ENCODE results near the gene SYT8.

Gene SYT8

GRCh38 chr11:1845095-1845429 lies 10.3 kb downstream of the SYT8 start:
- TF ChIP-seq CTCF (IDR thresholded peaks at IDR 0.05; ENCODE audit: low read depth, low read length) = no peak
- H3K36me3 ChIP-seq = no peaks in the 10 kb centered on the region
- no peak for DNase-seq
- no peaks in the 10 kb centered on the region for H3K27me3 ChIP-seq
- no peak overlapping the region for H3K4me3 ChIP-seq (ENCODE audit: low read depth, low read length)
- no peaks in the 10 kb centered on the region for H3K9me3 ChIP-seq
- H3K4me1 ChIP-seq = no peaks in the 10 kb centered on the region

- DNase-seq = no peak
- no peaks in the 10 kb centered on the region for H3K4me1 ChIP-seq
- no peak overlapping the region for H3K4me3 ChIP-seq (ENCODE audit: low read depth, low read length)
- H3K9me3 ChIP-seq = no peaks in the 10 kb centered on the region
- H3K27me3 ChIP-seq = no peaks in the 10 kb centered on the region
- H3K36me3 ChIP-seq = no peaks in the 10 kb centered on the region
- TF ChIP-seq CTCF (IDR thresholded peaks at IDR 0.05; ENCODE audit: low read depth, low read length) = no peak
These were observed 11.0 kb downstream of the SYT8 start for GRCh38 chr11:1845561-1846452.

- Histone ChIP-seq H3K4me3 (ENCODE audit: low read depth, low read length) (no peak overlapping the region), H3K36me3 (no peaks in the 10 kb centered on the region), H3K27me3 (no peaks in the 10 kb centered on the region), H3K4me1 (no peaks in the 10 kb centered on the region), H3K9me3 (no peaks in the 10 kb centered on the region)
- no peak for DNase-seq
- TF ChIP-seq CTCF (IDR thresholded peaks at IDR 0.05; ENCODE audit: low read depth, low read length) = no peak
These were observed 11.7 kb downstream of the SYT8 start for GRCh38 chr11:1846453-1846932.

GRCh38 chr11:1847006-1847735 lies 12.4 kb downstream of the SYT8 start:
- Histone ChIP-seq H3K9me3 (no peaks in the 10 kb centered on the region), H3K4me3 (ENCODE audit: low read depth, low read length) (no peak overlapping the region), H3K4me1 (no peaks in the 10 kb centered on the region), H3K27me3 (no peaks in the 10 kb centered on the region), H3K36me3 (no peaks in the 10 kb centered on the region)
- no peak for DNase-seq
- no peak for TF ChIP-seq CTCF (IDR thresholded peaks at IDR 0.05; ENCODE audit: low read depth, low read length)

GRCh38 chr11:1847926-1848639 lies 13.3 kb downstream of the SYT8 start:
- Histone ChIP-seq H3K9me3 (no peaks in the 10 kb centered on the region), H3K4me1 (no peaks in the 10 kb centered on the region), H3K36me3 (no peaks in the 10 kb centered on the region), H3K27me3 (no peaks in the 10 kb centered on the region), H3K4me3 (ENCODE audit: low read depth, low read length) (no peak overlapping the region)
- no peak for TF ChIP-seq CTCF (IDR thresholded peaks at IDR 0.05; ENCODE audit: low read depth, low read length)
- DNase-seq = no peak

Measured in BE2C (cell line).